Activated naive CD4-positive, alpha-beta T cell treated with Interleukin-2 at 50 U/mL for 16 hours (primary cell): Measurements from ENCODE around the gene LCN9.
"Not testable (repeated sequence)": the region's sequence is repeated elsewhere in the genome, so short reads cannot be mapped to it uniquely, and the experiment has no call there.

Source experiments
- DNase-seq: peaks from one replicate; pipeline ENCODE4 v3.0.0-alpha.2; 2020

Gene LCN9, protein sequence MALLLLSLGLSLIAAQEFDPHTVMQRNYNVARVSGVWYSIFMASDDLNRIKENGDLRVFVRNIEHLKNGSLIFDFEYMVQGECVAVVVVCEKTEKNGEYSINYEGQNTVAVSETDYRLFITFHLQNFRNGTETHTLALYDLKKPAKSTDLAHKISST

DNA sequence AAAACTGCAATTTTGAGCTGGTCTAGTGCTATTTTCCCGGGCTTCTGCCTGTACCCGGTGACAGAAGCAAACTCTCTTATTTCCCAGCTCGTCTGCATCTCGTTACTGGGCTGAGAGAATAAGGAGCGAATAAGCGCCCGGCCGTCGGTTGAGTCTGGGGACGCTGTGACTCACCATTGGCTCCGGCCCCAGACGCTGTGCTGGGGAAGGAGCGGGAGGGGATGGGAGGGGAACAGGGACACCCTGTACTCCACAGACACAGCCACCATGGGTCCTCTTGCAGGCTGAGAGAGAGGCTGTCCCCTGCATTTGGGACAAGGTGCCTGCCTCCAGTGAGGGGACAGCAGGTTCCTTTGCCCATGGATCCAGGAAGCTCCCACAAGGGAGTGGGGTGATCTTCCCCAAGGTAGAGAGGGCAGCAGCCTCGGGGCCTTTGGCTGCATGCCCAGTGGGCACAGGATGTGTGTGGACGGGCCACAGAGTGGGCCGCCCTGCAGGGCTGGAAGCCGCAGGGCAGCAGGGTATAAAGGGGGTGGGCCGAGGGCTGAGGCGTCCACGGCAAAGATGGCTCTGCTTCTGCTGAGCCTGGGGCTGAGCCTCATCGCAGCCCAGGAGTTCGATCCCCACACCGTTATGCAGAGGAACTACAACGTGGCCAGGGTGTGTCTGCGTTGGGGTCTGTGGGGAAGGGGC, at the start of gene LCN9:
LCN9 (plus strand) TSS at position 552 of the 693 bp plus-strand sequence; CDS start at position 565, 13 bp downstream.
- no peak for DNase-seq

DNA sequence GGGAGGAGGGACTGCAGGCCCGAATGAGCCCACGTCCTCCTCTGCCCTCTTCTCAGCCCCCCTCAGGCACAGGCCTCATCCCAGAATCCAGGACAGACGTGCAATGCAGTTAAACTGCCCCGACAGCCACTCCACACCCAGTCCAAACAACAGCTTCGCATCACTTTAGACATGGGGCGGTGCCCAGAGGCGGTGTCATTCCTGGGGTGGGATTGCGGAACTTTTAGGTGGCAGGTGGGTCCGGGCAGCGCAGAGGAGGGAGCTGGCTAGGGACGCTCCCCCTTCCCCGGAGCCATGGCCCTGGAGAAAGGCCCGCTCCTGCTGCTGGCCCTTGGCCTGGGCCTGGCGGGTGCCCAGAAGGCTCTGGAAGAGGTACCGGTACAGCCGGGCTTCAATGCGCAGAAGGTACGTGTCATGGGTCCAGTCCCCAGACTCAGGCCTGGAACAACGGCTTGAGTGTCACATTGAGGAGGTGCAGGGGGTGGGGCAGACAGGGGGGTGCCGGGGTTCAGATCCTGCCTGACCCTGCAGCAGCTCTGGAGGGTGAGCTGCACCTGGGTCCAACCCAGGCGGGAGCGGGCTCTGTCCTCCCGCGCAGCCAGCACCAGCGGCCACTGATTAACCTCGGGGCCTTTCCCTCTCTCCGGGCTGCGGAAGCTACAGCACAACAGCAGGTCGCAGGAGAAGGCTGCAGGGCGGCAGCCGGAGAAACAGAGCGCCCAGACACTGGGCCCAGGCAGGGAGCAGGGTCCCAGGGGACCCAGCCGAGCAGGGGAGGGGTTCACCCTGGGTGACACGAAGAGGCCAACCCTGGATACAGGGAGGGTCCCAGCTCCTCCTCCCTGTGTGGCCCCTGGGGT, 48.9 kb upstream of the LCN9 start:
- no peak for DNase-seq

DNA sequence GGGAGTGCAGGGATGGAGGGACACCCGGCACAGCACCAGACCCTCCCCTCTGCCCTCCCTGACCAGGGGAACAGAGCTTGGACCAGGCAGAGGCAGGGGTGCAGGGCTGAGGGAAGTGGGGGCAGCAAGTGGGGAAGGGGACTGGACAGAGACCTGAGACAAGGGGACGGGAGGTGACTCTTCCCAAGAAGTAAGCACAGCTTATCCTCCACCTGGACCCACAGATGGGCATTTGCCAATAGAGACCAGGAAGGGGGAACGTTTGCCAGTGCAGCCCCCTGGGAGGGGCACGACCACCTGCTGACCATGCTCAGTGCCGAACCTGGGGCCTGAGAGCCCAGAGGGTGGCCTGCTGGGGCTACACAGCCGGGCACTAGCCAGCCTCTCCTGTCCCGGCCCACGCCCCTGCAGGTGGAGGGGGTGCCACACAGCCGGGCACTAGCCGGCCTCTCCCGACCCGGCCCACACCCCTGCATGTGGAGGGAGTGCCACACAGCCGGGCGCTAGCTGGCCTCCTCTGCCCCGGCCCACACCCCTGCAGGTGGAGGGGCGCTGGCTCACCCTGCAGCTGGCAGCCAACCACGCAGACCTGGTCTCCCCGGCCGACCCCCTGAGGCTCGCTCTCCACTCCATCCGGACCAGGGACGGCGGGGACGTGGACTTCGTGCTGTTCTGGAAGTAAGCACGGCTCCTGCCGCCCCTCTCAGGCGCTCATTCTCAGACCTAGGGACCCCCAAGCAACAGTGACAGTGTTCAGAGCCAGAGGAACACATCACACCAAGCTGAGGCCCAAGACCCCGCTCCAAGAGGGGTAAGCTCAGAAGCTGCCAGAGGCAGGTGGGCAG, 48.1 kb upstream of the LCN9 start:
- no peak for DNase-seq

DNA sequence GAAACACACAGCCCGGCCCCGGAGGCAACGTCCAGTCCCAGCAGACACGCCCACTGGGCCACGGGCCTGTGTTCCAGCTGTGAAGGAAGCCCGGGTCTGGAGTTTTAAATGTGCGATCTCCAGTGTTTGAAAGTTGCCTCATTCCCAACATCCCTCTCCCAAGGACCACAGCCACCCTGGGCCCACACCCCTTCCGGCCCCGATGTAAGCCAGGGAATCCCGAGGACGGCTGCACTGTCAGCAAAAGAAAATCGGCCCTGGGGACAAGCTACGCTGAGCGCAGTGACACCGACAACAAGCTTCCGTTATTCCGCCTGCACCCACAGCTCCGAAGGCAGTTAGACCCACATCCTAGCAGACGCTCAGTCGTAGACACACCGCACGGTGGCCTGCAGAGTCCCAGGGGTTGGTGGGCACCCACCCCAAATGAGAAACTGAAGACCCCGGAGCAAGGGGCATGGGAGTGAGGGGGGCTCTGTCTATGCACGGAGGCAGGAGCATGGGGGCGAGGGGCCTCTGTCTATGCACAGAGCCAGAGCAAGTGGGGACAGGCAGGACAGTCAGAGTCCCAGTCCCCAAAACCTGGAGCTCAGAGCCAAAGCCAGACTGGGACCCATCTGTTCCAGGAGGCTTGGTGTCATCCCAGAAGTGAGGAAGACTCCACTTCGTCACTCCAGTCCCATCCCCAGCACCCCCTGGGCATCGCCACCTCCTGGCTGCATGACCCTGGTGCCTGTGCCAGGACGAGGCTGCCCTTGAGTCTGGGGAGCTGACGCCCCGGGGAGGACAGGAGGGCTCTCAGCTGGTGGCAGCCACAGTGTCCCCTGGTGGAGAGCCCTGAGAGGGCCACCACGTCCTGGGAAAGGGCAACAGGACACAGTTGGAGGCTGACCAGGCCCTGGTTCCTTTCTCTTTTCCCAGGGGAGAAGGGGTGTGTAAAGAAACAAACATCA, 47.2 kb upstream of the LCN9 start:
- DNase-seq: no peak

DNA sequence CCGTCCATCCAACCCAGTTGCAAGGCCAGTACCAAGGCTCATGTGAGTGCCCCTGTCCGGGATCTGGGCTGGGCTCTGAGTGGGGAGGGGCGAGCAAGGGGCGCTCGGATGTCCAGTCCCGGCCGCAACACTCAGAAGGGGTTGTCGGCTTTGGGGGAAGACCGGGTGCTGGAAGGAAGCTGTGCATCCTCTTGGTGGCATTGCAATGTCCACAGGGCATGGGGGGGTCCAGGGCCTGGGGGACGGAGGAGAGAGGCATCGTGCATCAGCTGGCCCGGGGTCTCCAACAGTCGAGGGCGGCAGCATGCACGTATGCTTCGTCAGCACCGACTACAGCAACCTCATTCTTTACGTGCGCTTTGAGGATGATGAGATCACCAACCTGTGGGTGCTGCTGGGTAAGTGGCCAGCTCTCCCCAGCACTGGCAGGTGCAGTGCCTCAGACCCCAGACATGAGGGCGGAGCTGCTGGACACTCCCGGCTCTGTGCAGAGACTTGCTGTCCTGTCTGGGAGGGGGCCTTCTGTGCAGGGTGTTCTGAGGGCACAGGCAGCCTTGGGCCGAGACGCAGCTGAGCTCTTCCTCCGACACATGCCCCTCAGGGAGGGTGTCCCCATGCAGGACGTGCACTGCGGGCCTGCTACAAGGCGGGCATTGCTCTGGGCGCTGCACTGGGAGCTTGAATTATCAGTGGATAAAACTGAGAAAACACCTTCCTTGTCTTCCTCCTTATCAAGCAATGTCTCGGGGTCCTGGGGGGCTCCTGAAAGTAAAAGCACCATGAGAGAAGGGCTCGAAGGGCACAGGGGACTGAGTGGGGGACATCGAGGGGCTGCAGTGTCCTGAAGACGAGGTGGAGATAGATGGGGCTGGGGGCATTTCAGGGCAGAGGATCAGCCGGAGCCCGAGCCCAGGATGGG, 46.2 kb upstream of the LCN9 start:
- DNase-seq: no peak

DNA sequence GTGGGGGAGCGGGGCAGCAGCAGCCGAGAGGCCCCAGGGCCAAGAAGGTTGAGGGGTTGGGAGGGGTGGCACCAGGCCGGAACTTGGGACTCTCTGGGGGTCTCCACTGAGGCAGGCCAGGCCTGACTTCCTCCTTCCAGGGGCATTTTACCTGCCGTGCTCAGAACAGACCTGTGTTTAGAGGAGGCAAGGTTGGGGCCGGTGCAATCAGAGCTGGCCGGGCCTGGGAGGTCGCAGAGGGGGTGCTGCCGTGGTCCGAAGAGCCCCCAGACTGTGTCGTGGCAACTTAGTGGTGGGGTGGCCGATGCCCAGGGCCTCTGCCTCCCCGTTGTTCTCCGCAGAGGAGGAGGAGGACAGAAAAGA, 45.6 kb upstream of the LCN9 start:
- DNase-seq: no peak

DNA sequence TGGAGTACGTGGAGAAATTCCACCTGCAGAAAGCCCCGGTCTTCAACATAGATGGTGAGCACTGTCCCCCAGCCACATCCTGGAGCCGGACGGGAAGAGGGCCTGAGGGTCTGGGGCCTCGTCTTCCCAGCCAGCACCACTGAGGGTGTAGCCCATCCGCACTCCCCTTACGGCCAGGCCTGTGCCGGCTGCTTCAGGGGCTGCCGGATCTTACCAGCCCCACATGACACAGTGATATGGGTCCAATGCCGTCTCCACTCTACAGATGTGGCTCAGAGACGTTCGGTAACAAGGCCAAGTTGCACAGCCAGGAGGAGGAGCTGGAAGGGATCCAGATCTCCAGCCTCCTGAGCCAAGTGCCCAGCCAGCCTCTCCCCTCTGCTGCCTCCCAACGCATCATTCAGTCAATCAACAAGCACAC, 45.1 kb upstream of the LCN9 start:
- DNase-seq: no peak

DNA sequence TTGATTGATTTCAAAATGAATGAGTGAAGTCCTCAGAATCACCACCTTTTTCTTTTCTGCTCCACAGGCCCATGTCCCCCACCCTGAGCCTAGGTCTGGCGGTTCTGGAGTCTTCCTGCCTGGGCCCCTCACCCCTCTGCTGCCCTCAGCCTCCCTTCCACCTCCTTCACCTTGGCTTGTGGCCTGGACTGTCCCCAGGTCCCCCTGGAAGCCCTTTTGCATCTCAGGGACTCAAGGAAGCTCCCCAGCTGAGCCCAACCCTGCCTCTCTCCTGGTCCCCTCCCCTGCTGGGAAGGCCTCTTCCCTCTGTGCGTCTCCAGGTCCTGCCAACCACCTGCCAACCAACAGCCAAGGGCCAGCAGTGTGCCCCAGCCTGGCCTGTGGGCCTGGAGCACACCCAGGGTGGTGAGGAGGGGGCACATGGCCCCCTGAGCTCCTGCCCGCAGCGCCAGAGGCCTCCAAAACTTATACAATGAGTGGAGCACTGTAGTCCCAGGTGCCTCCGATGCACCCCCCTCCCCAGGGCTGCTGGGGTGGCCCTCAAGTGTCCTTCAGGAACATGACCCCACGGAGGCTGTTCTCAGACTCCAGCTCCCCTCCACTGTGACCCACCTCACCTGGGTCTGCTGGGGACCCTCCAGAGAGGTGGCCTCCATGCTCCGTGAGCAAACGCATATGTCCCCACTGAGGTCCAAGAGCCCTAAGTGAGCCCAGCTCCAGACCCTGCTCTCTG, 44.1 kb upstream of the LCN9 start:
- no peak for DNase-seq

DNA sequence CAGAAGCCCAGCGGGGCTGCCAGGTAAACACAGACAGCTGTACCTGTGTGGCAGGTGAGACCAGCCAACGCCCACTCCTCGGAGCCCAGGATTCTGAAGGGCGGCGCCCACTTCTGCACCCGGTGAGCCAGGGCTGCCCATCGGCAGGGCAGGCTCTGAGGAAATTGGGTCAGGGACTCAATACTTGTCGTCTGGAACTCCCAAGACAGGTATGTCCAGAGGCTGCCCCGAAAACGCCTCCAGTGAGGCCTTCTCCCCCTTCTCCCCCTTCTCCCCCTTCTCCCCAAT, 43.6 kb upstream of the LCN9 start:
- DNase-seq: no peak

DNA sequence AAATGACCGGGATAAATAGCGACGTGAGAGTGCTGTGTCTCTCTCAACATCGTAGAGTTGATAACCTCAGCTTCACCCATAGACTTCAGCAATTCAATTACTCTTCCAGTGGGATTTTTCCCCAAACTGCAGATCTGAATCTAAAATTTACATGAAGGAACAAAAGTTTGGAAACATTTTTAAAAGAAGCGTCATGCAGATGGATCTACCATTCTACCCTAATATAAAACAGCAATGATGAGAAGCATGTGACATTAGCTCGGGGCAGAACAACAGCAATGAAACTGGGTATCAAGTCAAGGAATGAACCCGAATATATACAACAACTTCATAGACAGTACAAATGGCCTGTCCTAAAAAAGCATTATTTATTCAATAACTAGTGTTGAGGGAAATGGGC, 42.6 kb upstream of the LCN9 start:
- DNase-seq: no peak

DNA sequence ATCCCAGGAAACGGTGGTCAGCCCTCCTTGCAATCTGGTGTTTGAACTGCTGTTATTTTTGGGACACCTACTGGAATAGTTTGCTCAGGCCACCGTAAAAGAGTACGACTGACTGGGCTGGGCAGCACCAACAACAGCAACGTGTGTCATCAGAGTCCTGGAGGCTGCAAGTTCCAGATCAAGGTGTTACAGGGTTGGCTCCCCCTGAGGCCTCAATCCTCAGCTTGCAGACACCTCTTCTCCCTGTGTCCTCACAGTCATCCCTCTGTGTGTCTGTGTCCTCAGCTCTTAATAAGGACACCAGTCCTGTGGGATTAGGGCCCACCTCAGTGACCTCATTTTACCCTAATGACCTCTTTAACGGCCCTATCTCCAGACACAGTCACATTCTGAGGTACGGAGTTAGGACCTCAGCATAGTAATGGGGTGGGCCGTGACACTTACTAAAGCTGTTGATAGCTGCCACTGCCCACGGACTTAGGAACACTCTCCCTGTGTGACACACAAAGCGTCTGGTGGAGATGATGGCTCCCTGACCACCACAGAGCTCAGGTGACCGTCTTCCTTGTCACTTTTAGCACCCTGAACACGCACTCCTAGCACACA, 40.6 kb upstream of the LCN9 start:
- DNase-seq: no peak

DNA sequence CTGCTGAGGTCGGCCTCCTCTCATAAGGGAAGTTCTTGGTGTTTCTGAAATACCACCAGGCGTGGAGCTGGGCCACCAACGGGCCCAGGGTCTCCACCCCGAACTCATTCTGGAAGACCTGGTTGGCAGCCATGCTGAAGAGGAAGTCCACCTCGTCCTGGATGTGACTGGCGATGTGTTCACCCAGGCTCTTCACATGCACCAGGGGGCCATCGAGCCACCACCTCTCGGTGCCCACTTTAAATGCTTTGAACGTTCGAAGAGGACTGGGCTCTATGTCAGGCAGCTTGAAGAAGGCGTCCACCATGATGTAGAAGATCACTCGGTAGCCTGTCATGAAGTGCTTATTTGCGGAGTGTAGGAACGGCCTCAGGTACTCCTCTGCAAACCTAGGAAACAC, 38.8 kb upstream of the LCN9 start:
- DNase-seq: no peak

DNA sequence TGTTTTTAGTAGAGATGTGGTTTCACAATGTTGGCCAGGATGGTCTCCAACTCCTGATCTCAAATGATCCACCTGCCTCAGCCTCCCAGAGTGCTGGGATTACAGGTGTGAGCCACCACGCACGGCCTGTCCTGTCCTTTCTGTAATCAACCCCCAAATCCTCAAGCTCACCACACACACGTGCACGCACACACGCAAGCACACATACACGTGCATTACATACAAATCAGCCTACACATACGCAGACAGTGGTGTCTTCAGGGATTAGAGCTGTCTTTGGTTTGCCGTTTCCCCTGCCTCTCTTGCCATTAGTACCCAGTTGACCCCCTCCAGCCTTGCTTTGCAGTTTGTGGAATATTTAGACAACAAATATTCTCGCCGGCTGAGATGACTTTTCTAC, 30.3 kb upstream of the LCN9 start:
- DNase-seq: no peak

DNA sequence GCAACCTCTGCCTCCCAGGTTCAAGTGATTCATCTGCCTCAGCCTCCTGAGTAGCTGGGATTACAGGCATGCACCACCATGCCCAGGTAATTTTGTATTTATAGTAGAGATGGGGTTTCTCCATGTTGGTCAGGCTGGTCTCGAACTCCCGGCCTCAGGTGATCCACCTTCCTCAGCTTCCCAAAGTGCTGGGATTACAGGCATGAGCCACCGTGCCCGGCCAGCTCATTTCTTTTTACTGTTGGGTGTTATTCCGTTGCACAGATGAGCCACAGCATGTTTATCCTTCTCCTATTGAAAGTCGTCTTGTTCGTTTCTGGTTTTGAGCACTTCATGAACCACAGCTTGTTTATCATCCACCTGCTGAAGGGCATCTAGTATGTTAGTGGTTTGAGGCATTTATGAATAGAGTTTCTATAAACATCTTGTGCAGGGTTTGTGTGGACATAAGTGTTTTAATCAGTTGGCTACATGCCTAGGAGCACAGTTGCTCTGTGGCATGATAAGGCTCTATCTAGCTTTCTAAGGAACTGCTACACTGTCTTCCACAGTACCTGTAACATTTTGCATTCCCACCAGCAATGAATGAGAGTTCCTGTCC, 26.1 kb upstream of the LCN9 start:
- DNase-seq: not testable (repeated sequence)

DNA sequence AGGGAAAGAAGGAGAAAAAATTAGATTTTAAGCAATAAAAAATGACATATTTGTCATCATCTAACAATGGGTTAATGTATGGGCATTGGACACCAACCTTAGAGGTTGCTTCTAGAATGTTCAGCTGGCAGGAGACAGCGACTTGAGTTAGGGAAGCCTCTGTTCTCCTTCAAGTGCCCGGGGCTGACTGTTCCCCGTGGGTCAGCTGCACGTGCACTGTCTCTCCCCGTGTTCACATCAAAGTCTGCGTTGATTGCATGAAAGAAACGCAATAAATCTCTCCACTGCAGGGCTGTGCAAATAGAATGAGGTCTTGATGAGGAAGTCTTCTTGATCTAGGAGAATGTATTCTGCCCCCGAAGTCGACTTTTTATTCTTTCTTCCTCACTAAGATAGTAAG, 23.9 kb upstream of the LCN9 start, which contains the start of gene GLT6D1:
GLT6D1 (minus strand) TSS at position 345 of the 400 bp plus-strand sequence. CDS start 353 bp downstream, outside the sequence.
- no peak for DNase-seq

DNA sequence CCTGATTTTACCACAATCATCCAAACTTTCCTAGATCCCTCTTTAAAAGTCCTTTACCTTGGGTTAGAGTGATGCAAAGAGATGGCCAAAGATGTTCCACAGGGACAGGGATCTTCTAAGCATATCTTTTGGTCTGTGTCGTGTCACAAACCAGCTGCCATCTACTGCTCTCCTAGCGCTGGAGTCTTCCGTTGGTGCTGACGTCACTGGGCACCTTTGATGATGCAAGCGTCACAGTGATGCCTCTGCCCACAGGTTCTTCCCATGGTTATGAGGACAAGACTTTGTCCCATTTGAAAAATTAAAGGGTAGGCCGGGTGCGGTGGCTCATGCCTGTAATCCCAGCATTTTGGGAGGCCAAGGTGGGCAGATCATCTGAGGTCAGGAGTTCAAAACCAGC, 22.1 kb upstream of the LCN9 start:
- no peak for DNase-seq

DNA sequence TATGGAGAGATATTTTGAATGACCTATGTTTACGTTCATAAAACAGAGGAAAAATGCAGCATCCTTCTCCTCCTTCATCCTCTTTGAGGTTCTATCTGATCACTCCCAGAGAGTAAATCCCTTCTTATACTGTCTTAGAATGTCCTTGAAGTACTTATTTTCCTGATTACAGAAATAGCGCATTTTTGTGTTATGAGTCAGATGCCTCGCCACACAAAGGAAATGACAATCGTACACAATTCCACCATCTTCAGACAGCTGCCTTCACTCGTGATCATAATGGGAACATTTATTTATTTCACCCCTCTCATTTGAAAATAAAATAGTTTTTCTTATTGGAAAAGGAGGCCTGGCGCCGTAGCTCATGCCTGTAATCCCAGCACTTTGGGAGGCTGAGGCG, 21.4 kb upstream of the LCN9 start:
- no peak for DNase-seq

DNA sequence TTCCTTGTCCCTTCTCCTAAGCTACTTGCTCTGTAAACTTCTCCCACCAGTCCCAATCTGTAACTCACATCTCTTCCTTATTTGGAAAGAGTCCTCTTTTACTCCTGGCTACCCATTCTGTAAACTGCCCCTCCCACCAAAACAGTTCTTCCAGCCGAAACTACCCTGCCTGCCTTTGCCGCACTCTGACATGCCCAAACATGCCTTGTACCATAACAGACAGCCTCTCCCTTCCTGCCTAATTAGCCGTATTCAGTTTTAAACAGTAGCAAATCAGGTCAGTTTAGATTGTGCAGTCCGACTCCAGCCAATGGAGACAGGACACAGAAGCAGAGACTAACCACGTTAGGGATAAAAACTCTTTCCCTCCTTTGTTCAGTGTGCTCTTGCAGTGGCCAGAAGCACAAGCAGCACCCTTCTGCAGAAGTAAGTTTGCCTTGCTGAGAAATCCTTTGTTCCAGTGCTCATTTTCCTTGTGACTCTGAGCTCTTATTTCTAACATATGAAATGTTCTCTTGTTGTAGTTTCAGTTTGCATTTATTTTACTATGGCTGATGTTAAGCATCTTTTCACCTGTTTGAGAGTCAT, 18.4 kb upstream of the LCN9 start:
- no peak for DNase-seq

DNA sequence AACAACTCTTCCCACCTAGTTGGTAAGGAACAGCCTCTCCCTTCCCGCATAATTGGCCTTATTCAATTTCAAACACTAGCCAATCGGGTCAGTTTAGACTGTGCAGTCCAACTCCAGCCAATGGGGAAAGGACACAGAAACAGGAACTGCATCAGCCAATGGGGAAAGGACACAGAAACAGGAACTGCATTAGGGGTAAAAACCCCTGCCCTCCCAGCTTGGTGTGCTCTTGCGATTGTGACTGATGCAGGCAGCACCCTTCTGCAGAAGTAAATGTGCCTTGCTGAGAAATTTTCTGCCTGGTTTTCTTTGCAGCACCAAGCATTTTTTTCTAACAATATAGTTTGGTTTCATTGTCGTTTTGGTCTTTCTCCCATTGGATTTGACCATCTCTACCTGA, 15.2 kb upstream of the LCN9 start:
- DNase-seq: no peak
